ENCODE data around the gene ARIH2.

Gene ARIH2

GRCh38 chr3:48918388-48919214, at the start of gene ARIH2:
Gene ARIH2 (plus strand): TSS chr3:48918842. CDS start chr3:48927559, 8,717 bp downstream.
- peak; percentile 31 for TF ChIP-seq CTCF (IDR thresholded peaks at IDR 0.05; ENCODE audit: poor library complexity, severe bottlenecking)
- H3K36me3 ChIP-seq (ENCODE audit: low read depth), result peaks cover 18% of the 10 kb centered on the region
- peak within 1 kb of the TSS; percentile 84 for H3K27ac ChIP-seq (ENCODE audit: poor library complexity, severe bottlenecking)
- peak within 1 kb of the TSS; percentile 65 for H3K4me3 ChIP-seq (ENCODE audit: severe bottlenecking)
- DNase-seq (ENCODE audit: low spot score), result peak; percentile 90
- no peaks in the 10 kb centered on the region for H3K9me3 ChIP-seq (ENCODE audit: severe bottlenecking)
- peak; percentile 91 for ATAC-seq (ENCODE audit: low read depth)
- no peaks in the 10 kb centered on the region for H3K27me3 ChIP-seq (ENCODE audit: insufficient read depth, poor library complexity, severe bottlenecking)
- H3K4me1 ChIP-seq (ENCODE audit: insufficient read depth, poor library complexity, severe bottlenecking), result peaks cover 11% of the 10 kb centered on the region

GRCh38 chr3:48877671-48878070, 41.0 kb upstream of the ARIH2 start:
- ATAC-seq (ENCODE audit: low read depth) (no peak), DNase-seq (ENCODE audit: low spot score) (no peak)
- TF ChIP-seq CTCF (IDR thresholded peaks at IDR 0.05; ENCODE audit: poor library complexity, severe bottlenecking), result no peak
- no peak overlapping the region for H3K27ac ChIP-seq (ENCODE audit: poor library complexity, severe bottlenecking)
- no peaks in the 10 kb centered on the region for H3K27me3 ChIP-seq (ENCODE audit: insufficient read depth, poor library complexity, severe bottlenecking)
- no peak overlapping the region for H3K4me3 ChIP-seq (ENCODE audit: severe bottlenecking)
- H3K36me3 ChIP-seq (ENCODE audit: low read depth), result no peaks in the 10 kb centered on the region
- H3K9me3 ChIP-seq (ENCODE audit: severe bottlenecking), result no peaks in the 10 kb centered on the region
- no peaks in the 10 kb centered on the region for H3K4me1 ChIP-seq (ENCODE audit: insufficient read depth, poor library complexity, severe bottlenecking)

GRCh38 chr3:48879307-48879993, 39.2 kb upstream of the ARIH2 start:
- H3K27ac ChIP-seq (ENCODE audit: poor library complexity, severe bottlenecking), result no peak overlapping the region
- no peak for ATAC-seq (ENCODE audit: low read depth)
- H3K9me3 ChIP-seq (ENCODE audit: severe bottlenecking), result no peaks in the 10 kb centered on the region
- H3K4me1 ChIP-seq (ENCODE audit: insufficient read depth, poor library complexity, severe bottlenecking), result no peaks in the 10 kb centered on the region
- H3K36me3 ChIP-seq (ENCODE audit: low read depth), result no peaks in the 10 kb centered on the region
- no peak for DNase-seq (ENCODE audit: low spot score)
- H3K4me3 ChIP-seq (ENCODE audit: severe bottlenecking), result no peak overlapping the region
- no peaks in the 10 kb centered on the region for H3K27me3 ChIP-seq (ENCODE audit: insufficient read depth, poor library complexity, severe bottlenecking)
- TF ChIP-seq CTCF (IDR thresholded peaks at IDR 0.05; ENCODE audit: poor library complexity, severe bottlenecking), result no peak

- ATAC-seq (ENCODE audit: low read depth) (no peak), DNase-seq (ENCODE audit: low spot score) (no peak)
- Histone ChIP-seq H3K4me3 (ENCODE audit: severe bottlenecking) (no peak overlapping the region), H3K27ac (ENCODE audit: poor library complexity, severe bottlenecking) (no peak overlapping the region), H3K4me1 (ENCODE audit: insufficient read depth, poor library complexity, severe bottlenecking) (no peaks in the 10 kb centered on the region), H3K27me3 (ENCODE audit: insufficient read depth, poor library complexity, severe bottlenecking) (no peaks in the 10 kb centered on the region), H3K36me3 (ENCODE audit: low read depth) (no peaks in the 10 kb centered on the region), H3K9me3 (ENCODE audit: severe bottlenecking) (no peaks in the 10 kb centered on the region)
- TF ChIP-seq CTCF (IDR thresholded peaks at IDR 0.05; ENCODE audit: poor library complexity, severe bottlenecking), result no peak
Measured at GRCh38 chr3:48879994-48880377, 38.7 kb upstream of the ARIH2 start.

All from RWPE2 (cell line).